PC-3 (cell line): ENCODE data around the gene SEC61B.

Experiments
- EZH2 ChIP-seq: fragments of 300-600 bp; sonication (generic); IDR thresholded peaks from one replicate; pipeline ENCODE4 v1.6.1; 2017; ENCODE audit warnings: antibody characterized with exemption, mild to moderate bottlenecking, low read length; ENCODE audit not compliant: unreplicated experiment
- TF ChIP-seq, protein P1 (sequence below): fragments of 300-600 bp; sonication (generic); conservative IDR thresholded peaks from 2 replicates; pipeline ENCODE4 v1.5.1; 2017; ENCODE audit warnings: antibody characterized with exemption, low read depth, mild to moderate bottlenecking, low read length

GRCh38 chr9:99199938-99200539, 22.0 kb upstream of the SEC61B start:
- TF ChIP-seq, protein P1, sequence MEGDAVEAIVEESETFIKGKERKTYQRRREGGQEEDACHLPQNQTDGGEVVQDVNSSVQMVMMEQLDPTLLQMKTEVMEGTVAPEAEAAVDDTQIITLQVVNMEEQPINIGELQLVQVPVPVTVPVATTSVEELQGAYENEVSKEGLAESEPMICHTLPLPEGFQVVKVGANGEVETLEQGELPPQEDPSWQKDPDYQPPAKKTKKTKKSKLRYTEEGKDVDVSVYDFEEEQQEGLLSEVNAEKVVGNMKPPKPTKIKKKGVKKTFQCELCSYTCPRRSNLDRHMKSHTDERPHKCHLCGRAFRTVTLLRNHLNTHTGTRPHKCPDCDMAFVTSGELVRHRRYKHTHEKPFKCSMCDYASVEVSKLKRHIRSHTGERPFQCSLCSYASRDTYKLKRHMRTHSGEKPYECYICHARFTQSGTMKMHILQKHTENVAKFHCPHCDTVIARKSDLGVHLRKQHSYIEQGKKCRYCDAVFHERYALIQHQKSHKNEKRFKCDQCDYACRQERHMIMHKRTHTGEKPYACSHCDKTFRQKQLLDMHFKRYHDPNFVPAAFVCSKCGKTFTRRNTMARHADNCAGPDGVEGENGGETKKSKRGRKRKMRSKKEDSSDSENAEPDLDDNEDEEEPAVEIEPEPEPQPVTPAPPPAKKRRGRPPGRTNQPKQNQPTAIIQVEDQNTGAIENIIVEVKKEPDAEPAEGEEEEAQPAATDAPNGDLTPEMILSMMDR: no peak
- no peak for TF ChIP-seq EZH2
